T-helper 1 cell treated with Interleukin-12 subunit alpha and Interleukin-12 subunit beta and Interleukin-4 antibody, amounts not matched to agents 30 ng/mL and 1 ng/mL, for 36 hours (primary cell): ENCODE data around the gene C16orf78. TPM values are rescaled to one million over a fixed set of nuclear protein-coding genes. Genes with fewer than 3 reads are reported as not detected.
"Not testable (repeated sequence)": the region's sequence is repeated elsewhere in the genome, so short reads cannot be mapped to it uniquely, and the experiment has no call there.

Source experiments
- intact Hi-C: fragments of 100-400 bp; cut with micrococcal nuclease; formaldehyde crosslinking; loops from one replicate; pipeline ENCODE4 v1.15.1; 2024
- total RNA-seq: library from RNA; stranded (reverse); gene quantifications from 2 replicates; pipeline ENCODE4 v1.2.3, GENCODE V29; 2022

C16orf78 gene
- total RNA-seq, 1 donor from 2014 or later = not detected

GRCh38 chr16:49349446-49350168, 24.0 kb upstream of the C16orf78 start:
- intact Hi-C loops = loop anchor here (1.0 kb wide), 1 partner anchor 662 kb away; no protein-coding TSS in a partner anchor

- intact Hi-C loops = loop anchor here (1.0 kb wide), 1 partner anchor 663 kb away; no protein-coding TSS in a partner anchor
Measured at GRCh38 chr16:49350265-49351095, 23.1 kb upstream of the C16orf78 start.

- intact Hi-C loops = no loop called here
Measured at GRCh38 chr16:49351096-49351487, 22.5 kb upstream of the C16orf78 start.

GRCh38 chr16:49352892-49353291, 20.7 kb upstream of the C16orf78 start:
- intact Hi-C loops = no loop called here

GRCh38 chr16:49353680-49354079, 19.9 kb upstream of the C16orf78 start:
- intact Hi-C loops = no loop called here

GRCh38 chr16:49354101-49354500, 19.5 kb upstream of the C16orf78 start:
- intact Hi-C loops = no loop called here

GRCh38 chr16:49354991-49355390, 18.6 kb upstream of the C16orf78 start:
- intact Hi-C loops = no loop called here

- intact Hi-C loops = no loop called here
Measured at GRCh38 chr16:49355933-49356665, 17.5 kb upstream of the C16orf78 start.

GRCh38 chr16:49356728-49357488, 16.7 kb upstream of the C16orf78 start:
- intact Hi-C loops = no loop called here

- intact Hi-C loops = no loop called here
Measured at GRCh38 chr16:49359591-49359990, 14.0 kb upstream of the C16orf78 start.

GRCh38 chr16:49361731-49362130, 11.9 kb upstream of the C16orf78 start:
- intact Hi-C loops = not testable (repeated sequence)

GRCh38 chr16:49362230-49362629, 11.4 kb upstream of the C16orf78 start:
- intact Hi-C loops = no loop called here

GRCh38 chr16:49365711-49366509, 7.7 kb upstream of the C16orf78 start:
- intact Hi-C loops = no loop called here

GRCh38 chr16:49366669-49367068, 6.9 kb upstream of the C16orf78 start:
- intact Hi-C loops = no loop called here

GRCh38 chr16:49369651-49370611, 3.7 kb upstream of the C16orf78 start:
- intact Hi-C loops = no loop called here

GRCh38 chr16:49376206-49376605, 2.6 kb downstream of the C16orf78 start:
- intact Hi-C loops = no loop called here

- intact Hi-C loops = no loop called here
Measured at GRCh38 chr16:49377196-49377755, 3.7 kb downstream of the C16orf78 start.

GRCh38 chr16:49378238-49378637, 4.6 kb downstream of the C16orf78 start:
- intact Hi-C loops = no loop called here

GRCh38 chr16:49378816-49379215, 5.2 kb downstream of the C16orf78 start:
- intact Hi-C loops = no loop called here
